GM08714 (cell line): Measurements from ENCODE around the gene AP5B1.
"Not testable (repeated sequence)": the region's sequence is repeated elsewhere in the genome, so short reads cannot be mapped to it uniquely, and the experiment has no call there.

Source experiments
- H3K4me3 ChIP-seq: fragments of 200-500 bp; sonication (Bioruptor generic); 2 replicates; pipeline ENCODE4 v1.5.1; 2014; ENCODE audit warnings: mild to moderate bottlenecking, low read length, inconsistent platforms
- ZNF274 ChIP-seq: IDR thresholded peaks from 2 replicates; pipeline ENCODE4 v1.6.1; 2012; ENCODE audit warnings: mild to moderate bottlenecking, low read depth, low read length

AP5B1 gene

GRCh38 chr11:65741185-65741584, 39.6 kb downstream of the AP5B1 start:
- no peak for TF ChIP-seq ZNF274
- H3K4me3 ChIP-seq, result no peak overlapping the region

DNA sequence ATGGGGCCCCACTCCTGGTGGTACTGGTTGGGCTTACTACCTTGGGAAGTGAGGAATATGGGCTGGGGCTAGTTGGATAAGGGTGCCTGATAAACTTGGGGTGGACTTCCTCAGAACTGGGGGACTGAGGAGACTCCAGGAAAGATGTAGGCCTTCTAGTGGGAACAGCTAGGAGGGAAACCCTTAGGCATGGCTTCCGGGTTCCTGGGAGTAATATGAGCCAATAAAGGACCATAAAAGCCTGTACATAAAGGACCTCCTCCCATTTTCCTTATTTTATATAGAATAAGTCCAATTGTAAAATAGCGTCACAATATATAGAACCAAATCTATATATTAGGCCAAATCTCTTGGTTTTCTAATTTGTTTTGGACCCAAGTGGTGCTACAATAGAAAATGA, 41.8 kb downstream of the AP5B1 start:
- no peak for TF ChIP-seq ZNF274
- H3K4me3 ChIP-seq, result no peak overlapping the region

- TF ChIP-seq ZNF274, result no peak
- no peak overlapping the region for H3K4me3 ChIP-seq
Measured at GRCh38 chr11:65736810-65737209, 44.0 kb downstream of the AP5B1 start.

DNA sequence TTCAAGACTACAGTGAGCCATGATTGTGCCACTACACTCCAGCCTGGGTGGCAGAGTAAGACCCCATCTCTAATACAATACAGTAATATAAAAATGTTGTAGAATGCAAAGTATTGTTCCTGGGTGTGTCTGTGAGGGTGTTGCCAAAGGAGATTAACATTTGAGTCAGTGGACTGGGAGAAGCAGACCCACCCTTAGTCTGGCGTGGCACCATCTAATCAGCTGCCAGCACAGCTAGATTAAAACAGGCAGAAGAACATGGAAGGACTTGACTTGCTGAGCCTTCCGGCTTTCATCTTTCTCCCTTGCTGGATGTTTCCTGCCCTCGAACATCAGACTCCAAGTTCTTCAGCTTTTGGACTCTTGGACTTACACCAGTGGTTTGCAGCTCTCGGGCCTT, 45.7 kb downstream of the AP5B1 start:
- H3K4me3 ChIP-seq, result not testable (repeated sequence)

GRCh38 chr11:65730461-65730860, 50.3 kb downstream of the AP5B1 start:
- TF ChIP-seq ZNF274, result no peak

GRCh38 chr11:65727865-65728264, 52.9 kb downstream of the AP5B1 start:
- no peak overlapping the region for H3K4me3 ChIP-seq
- TF ChIP-seq ZNF274, result no peak

More at GRCh38 chr11:65730461-65730860, 50.3 kb downstream of the AP5B1 start:
- no peak overlapping the region for H3K4me3 ChIP-seq

DNA sequence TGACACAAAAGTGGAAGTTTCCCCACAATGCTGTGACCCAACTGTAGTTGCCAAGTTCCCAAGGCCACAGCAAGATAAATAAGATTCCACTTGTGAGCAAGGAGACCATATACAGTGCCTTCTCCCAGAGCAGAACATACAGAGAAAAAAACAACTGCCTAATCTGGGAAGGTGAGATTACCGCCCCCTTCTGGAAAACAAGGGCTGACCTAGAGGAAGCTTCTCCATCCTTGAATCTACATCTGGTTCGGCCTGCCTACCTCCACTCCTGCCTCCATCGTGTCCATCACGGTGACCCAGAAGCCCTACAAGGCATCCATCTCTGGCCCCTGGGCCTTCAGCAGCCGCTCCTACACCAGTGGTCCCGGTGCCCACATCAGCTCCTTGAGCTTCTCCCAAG, 54.1 kb downstream of the AP5B1 start:
- H3K4me3 ChIP-seq, result no peak overlapping the region
- no peak for TF ChIP-seq ZNF274
